ENCODE measurements around the gene NFKB1.

NFKB1 gene

DNA sequence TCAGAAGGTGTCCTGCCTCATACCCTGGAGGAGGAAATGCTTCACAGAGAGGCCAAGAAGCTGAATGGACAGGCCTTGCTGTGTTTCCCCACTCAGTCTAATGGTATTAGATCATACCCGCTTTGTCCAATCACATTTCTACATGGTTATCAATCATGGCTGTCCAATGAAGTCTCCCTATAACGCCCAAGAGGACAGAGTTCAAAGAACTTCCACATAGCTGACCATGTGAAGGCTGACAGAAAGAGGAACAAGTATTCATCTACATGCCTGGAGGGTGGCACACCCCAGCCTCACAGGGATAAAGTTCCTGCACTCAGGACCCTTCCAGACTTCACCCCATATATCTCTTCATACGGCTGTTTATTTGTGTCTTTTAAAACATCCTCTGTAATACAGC lies 136.2 kb downstream of the NFKB1 start:
- DNase-seq, result no peak

DNA sequence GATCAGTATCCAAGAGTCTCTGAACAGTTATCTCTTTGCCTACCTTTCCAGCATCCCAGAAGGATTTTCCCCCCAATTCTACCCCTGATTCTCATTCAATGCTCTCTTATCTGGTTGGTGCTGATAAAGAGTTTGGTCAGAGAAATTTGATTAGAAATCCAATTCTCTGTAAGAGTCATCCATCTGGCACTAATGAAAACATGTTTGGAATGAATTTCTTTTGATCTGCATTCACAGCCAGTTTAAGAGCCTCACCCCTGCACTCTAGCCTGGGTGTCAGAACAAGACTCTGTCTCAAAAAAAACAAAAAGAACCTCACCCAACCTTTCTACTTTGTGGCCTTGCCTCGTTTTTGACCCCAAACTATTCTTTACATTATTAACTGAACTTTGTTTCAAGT lies 137.5 kb downstream of the NFKB1 start:
- no peak for DNase-seq

DNA sequence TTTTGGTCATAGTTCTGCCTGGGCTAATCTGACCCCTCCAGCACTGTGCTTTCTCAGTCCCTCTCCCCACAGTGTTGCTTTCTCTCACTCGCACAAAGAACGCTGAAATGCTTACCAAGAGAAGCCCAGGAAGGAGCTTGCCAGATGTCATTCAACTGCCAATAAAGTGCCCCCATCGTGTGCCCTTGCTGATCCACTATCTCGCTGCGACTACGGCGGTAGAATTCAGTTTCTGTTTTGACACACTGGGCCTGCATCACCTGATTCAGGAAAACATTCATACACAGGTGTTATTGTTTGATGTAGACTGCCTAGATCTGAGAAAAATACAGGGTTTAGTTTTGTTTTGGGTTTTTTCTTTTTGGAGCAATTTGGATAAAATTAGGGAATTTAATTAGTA lies 138.4 kb downstream of the NFKB1 start:
- no peak for DNase-seq

DNA sequence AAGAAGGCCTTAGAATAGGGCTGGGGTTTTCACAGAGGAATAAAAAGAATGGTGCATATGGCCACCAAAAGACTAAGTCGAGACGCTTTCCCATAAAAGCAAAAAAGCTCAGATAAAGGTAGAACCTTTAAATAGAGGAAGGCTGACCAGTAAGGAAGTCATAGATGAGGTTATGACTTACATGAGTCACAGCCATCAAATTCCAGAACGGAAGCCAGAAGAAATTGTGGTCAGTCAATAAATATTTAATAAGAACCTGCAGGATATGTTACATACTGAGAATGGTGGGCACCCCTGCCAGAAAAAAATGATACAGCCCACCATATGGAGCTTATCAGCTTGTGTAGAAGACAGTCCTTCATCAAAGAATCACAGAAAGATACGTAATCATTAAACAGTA lies 139.5 kb downstream of the NFKB1 start:
- no peak for DNase-seq

DNA sequence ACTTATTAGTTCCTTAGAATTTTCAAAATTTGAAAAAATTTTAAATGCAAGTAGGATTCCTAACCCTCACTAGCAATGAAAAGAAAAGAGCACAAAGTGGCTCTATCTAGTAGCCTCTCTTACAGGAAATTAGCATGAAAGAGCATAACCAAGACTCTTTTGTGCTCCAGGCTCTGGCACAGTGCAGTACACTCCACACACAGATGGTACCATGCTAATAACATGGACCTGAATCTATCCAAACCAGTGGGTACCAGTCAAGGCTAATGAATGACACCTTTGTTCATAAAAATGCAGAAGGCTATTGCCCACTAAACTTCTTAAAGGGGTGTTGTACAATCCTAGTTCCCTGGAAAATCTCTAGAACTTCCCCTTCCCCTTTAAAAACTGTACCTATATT lies 140.6 kb downstream of the NFKB1 start:
- DNase-seq, result no peak

DNA sequence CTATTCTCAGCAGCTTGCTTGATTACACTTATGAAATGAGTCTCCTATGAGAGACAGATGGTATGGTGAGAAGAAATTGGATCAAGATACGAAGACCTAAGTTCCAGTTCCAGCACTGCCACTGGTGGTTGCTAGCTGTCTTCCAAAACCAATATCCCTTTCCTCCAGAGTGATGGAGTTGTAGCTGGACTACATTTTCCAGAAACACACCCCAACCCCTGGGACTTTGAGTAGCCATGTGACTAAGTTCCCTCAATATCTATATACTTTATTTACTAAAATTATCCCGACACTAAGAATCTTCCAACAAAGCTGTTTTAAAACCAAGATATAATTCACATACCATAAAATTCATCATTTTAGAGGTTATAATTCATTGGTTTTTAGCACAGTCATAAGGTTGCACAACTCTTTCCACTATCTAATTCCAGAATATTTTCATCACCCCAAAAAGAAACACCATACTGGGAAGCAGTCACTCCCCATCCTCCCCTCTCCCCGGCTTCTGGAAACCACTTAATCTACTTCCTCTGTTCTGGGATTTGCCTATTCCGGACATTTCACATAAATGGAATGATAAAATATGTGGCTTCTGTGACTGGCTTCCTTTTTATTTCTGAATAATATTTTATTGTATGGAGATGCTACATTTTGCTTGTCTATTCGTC lies 141.6 kb downstream of the NFKB1 start:
- DNase-seq, result no peak

DNA sequence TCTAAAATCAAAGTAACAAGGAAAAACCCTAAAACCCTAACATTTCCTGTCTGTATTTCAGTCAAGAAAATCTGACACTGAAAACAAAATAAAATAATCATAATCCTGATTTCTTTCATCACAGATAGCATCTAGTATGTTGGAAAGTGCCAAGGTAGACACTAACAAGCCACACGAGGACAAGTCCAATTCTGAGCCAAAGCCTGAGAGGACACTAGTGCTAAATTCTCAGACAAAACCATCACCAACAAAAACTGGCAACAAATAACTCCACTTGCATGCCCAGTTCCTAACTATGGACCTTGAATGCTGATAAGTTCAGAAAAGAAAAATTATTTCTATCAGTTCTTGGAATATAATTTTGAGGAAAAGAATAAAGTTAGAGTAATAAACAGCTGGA lies 146.0 kb downstream of the NFKB1 start:
- DNase-seq, result no peak

DNA sequence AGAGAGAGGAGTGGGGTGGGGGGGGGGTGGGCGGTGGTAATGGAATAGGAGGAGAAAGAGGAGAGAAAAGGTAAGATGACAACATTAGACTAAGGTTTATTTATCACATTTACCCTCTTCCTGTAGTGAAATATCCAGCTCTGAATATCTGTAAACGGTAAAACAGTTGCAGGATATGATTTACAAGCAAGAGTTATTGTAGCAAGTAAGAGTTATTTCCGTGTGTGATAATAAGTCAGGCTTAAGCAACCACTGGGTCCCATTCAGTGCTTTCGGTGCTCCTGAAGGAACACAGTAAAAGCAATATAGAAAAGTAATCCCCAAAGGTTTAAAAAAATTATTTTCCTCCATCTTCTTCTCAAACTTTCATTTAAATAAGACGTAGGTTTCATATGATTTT lies 156.0 kb downstream of the NFKB1 start:
- no peak for DNase-seq

DNA sequence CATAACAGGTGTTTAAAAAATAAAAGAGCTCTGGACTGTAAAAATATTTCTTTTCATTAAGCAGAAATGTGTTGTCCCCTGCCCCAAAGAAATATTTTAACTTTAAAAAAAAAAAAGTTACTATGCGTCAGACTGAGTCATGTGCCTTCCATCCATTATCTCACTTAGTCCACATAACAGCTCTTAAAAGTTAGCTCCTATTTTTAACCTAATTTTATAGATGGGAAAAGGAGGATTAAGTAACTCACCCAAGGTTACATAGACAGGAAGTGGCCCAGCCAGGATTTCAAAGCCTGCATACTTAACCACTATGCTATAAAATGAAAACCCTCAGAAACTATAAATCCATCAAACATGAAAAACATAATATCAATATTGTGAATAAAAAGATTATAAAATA lies 161.9 kb downstream of the NFKB1 start:
- no peak for DNase-seq

DNA sequence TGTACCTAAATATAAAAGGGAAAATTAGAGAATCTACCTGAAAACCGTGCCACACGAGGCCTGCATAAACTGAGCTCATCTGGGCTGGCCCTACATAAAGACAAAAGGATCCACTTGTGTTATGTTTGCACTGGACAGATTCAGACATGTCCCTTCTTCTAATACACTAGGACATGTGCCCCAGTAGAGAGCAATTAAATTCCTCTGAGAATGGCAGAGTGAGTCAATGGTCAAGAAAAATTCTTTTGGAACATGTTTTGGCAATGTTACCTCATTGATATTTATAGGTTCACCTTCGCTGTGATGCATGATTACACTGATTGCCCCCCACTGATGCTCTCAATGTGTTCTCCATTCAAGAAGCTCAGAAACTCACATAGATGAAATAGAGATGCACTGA lies 164.4 kb downstream of the NFKB1 start:
- no peak for DNase-seq
